Tibial artery (tissue), 4 donors: Measurements from ENCODE around the gene PKP4.

ENCODE experiments used
- DNase-seq, 2 donors: peaks; one replicate each; pipeline ENCODE4 v3.0.0-alpha.2; 2019
- H3K27ac ChIP-seq, 2 donors: fragments of 200-600 bp; sonication (generic) in 1 of 2; 1 replicate in 1 of 2; 2 replicates in 1 of 2; pipeline ENCODE4 v1.5.1; 2018 to 2019; ENCODE audit warnings: mild to moderate bottlenecking in 1 of 2
- H3K27me3 ChIP-seq, 2 donors: fragments of 200-600 bp; sonication (generic) in 1 of 2; one replicate each; pipeline versions ENCODE4 v1.5.1 to v1.6.0; 2016 to 2019
- H3K36me3 ChIP-seq, 3 donors: fragments of 200-600 bp; sonication (generic) in 2 of 3; one replicate each; pipeline ENCODE4 v1.5.1; 2016 to 2019; ENCODE audit warnings: mild to moderate bottlenecking in 2 of 3
- H3K4me1 ChIP-seq, 4 donors: fragments of 200-600 bp; sonication (generic) in 2 of 4; 1 replicate in 3 of 4; 2 replicates in 1 of 4; pipeline ENCODE4 v1.5.1; 2016 to 2019
- H3K4me3 ChIP-seq, 2 donors: fragments of 200-600 bp; sonication (generic) in 1 of 2; 1 replicate in 1 of 2; 2 replicates in 1 of 2; pipeline ENCODE4 v1.5.1; 2018 to 2019; ENCODE audit warnings: mild to moderate bottlenecking in 2 of 2
- H3K9me3 ChIP-seq, 3 donors: fragments of 200-600 bp; sonication (generic) in 1 of 3; one replicate each; pipeline ENCODE4 v1.5.1; 2016 to 2019
- intact Hi-C: fragments of 100-400 bp; cut with DNase I; formaldehyde crosslinking; loops from one replicate; pipeline ENCODE4 v1.15.0; 2023; ENCODE audit warnings: low total_unique reads
- TF ChIP-seq, protein P1 (sequence below), 2 experiments: fragments of 200-600 bp in 1 of 2; fragments of 450-650 bp in 1 of 2; IDR thresholded peaks; one replicate each; pipeline ENCODE4 v1.5.1; 2017 to 2019; ENCODE audit warnings: antibody characterized with exemption in 2 of 2, mild to moderate bottlenecking in 1 of 2, moderate library complexity in 1 of 2

PKP4 gene, protein sequence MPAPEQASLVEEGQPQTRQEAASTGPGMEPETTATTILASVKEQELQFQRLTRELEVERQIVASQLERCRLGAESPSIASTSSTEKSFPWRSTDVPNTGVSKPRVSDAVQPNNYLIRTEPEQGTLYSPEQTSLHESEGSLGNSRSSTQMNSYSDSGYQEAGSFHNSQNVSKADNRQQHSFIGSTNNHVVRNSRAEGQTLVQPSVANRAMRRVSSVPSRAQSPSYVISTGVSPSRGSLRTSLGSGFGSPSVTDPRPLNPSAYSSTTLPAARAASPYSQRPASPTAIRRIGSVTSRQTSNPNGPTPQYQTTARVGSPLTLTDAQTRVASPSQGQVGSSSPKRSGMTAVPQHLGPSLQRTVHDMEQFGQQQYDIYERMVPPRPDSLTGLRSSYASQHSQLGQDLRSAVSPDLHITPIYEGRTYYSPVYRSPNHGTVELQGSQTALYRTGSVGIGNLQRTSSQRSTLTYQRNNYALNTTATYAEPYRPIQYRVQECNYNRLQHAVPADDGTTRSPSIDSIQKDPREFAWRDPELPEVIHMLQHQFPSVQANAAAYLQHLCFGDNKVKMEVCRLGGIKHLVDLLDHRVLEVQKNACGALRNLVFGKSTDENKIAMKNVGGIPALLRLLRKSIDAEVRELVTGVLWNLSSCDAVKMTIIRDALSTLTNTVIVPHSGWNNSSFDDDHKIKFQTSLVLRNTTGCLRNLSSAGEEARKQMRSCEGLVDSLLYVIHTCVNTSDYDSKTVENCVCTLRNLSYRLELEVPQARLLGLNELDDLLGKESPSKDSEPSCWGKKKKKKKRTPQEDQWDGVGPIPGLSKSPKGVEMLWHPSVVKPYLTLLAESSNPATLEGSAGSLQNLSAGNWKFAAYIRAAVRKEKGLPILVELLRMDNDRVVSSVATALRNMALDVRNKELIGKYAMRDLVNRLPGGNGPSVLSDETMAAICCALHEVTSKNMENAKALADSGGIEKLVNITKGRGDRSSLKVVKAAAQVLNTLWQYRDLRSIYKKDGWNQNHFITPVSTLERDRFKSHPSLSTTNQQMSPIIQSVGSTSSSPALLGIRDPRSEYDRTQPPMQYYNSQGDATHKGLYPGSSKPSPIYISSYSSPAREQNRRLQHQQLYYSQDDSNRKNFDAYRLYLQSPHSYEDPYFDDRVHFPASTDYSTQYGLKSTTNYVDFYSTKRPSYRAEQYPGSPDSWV

DNA sequence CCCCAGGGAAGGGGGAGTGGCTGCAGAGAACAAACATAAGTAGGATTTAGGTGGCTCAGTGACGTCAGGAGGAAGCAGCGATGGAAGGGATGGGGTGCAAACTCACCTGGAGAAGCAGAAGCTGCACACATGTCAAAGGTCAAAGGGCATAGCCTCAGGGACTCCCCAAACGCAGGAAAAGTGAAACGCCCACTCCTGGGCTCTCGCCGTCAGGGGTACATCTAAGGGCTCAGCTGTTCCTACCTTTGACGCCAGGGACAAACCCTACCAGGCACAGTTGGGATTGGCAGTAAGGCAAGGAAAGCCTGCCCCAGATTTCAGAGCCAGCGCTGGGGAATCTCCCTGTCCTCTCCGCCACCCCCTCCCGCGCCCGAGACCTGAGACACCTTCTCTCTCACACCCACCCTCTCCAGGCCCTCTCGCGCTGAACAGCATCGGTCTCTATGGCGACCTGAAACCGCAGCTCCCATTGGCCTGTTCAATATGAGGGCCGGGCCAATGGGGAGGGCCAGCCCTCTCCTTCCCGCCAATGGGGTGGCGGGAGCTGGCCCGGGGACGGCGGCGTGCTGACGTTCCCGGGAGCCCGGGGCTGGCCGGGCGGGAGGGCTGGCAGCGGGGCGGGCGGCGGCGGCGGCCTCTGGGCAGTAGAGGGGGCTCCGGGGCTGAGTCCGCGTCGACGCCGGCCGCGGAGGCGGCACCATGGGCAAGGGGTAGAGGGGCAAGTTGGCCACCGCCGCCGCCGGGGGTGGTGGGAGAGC lies at the start of gene PKP4, which contains the start of gene CCDC148:
Gene PKP4 (plus strand): TSS at position 644 of the 758 bp plus-strand sequence. CDS start 76,233 bp downstream, outside the sequence.
Gene CCDC148 (minus strand): TSS at position 445 of the 758 bp plus-strand sequence. CDS start 314 bp downstream, at position 131.
- H3K36me3 ChIP-seq, result no peaks in the 10 kb centered on the region
- no peaks in the 10 kb centered on the region for H3K27me3 ChIP-seq
- DNase-seq, result peak; percentile 88 to 93
- H3K4me1 ChIP-seq, result peaks cover 0 to 20% (median 7%) of the 10 kb centered on the region in 4 donors
- intact Hi-C loops, result no loop called here
- peak within 1 kb of the TSS; percentile 92 to 96 for H3K27ac ChIP-seq
- H3K4me3 ChIP-seq, result peak within 1 kb of the TSS; percentile 89 to 95
- TF ChIP-seq, protein P1, sequence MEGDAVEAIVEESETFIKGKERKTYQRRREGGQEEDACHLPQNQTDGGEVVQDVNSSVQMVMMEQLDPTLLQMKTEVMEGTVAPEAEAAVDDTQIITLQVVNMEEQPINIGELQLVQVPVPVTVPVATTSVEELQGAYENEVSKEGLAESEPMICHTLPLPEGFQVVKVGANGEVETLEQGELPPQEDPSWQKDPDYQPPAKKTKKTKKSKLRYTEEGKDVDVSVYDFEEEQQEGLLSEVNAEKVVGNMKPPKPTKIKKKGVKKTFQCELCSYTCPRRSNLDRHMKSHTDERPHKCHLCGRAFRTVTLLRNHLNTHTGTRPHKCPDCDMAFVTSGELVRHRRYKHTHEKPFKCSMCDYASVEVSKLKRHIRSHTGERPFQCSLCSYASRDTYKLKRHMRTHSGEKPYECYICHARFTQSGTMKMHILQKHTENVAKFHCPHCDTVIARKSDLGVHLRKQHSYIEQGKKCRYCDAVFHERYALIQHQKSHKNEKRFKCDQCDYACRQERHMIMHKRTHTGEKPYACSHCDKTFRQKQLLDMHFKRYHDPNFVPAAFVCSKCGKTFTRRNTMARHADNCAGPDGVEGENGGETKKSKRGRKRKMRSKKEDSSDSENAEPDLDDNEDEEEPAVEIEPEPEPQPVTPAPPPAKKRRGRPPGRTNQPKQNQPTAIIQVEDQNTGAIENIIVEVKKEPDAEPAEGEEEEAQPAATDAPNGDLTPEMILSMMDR (IDR thresholded peaks at IDR 0.05), result peak; percentile 5 to 32
- no peaks in the 10 kb centered on the region for H3K9me3 ChIP-seq

DNA sequence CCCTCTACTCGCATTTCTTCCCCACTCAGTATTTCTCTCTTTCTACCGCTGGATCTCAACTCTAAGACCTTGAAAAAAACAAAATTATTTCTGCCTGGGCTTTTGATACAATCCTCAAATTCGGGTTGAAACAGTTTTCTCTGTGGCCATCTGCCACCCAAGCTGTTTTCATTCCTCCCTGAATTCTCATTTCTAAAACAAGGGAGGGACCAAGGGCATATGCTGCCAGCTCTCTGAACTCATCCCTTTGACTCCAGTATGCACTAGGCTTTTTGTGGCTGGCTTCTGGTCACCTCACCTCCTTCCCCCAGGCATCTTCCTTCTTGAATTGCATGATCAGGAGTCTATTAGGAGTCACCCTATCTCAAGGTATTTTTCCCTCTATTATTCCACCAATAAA lies 49.7 kb upstream of the PKP4 start:
- Histone ChIP-seq H3K27ac (no peak overlapping the region), H3K4me1 (no peaks in the 10 kb centered on the region)
- DNase-seq, result no peak

DNA sequence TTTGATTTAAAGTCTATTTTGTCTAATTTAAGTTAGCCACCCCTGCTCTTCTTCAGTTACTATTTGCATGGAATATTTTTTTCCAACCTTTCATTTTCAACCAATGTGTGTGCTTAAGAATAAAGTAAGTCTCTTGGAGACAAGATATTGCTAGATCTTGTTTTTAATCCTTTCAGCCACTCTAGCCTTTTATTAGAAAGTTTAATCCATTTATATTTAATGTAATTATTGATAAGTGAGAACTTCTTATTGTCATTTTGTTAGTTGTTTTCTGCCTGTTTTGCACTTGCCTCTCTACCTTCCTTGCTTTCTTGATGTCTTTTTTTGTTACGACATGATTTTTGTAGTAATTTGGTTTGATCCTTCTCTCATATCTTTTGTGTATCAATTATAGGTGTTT lies 46.6 kb upstream of the PKP4 start:
- TF ChIP-seq, protein P1 (IDR thresholded peaks at IDR 0.05), result no peak
- no peak overlapping the region for H3K4me3 ChIP-seq
- no peak overlapping the region for H3K27ac ChIP-seq
- DNase-seq, result no peak
- no peaks in the 10 kb centered on the region for H3K27me3 ChIP-seq
- peaks cover 0 to 7% (median 0%) of the 10 kb centered on the region in 3 donors for H3K36me3 ChIP-seq
- intact Hi-C loops, result no loop called here
- H3K9me3 ChIP-seq, result peaks cover 0 to 12% (median 8%) of the 10 kb centered on the region in 3 donors
- no peaks in the 10 kb centered on the region for H3K4me1 ChIP-seq

More for the DNA sequence above, 49.7 kb upstream of the PKP4 start:
- Histone ChIP-seq H3K27me3 (no peaks in the 10 kb centered on the region), H3K36me3 (peaks cover 0 to 7% (median 0%) of the 10 kb centered on the region in 3 donors), H3K4me3 (no peak overlapping the region), H3K9me3 (peaks cover 0 to 10% (median 8%) of the 10 kb centered on the region in 3 donors)
- intact Hi-C loops, result no loop called here
- TF ChIP-seq, protein P1 (IDR thresholded peaks at IDR 0.05), result no peak

DNA sequence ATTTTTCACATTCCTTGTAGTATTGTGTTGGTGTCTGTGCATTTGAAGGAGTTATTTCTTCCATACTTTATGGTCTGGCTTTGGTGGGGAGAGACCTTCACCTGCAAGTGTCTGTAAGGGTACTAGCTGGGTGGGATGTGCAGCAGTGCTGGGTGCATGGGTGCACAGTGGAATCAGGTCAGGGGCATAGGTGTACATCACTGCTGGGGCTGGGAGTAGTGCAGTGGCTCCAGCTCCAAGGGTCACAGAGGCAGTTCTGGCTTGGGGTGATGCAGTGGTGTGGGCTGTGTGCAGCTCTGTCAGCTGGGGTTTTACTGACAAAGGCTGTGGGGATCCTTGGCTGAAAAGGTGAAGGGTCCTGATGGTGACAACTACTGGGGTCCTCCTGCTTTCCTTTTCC lies 45.0 kb upstream of the PKP4 start:
- Histone ChIP-seq H3K4me1 (no peaks in the 10 kb centered on the region), H3K4me3 (no peak overlapping the region), H3K36me3 (peaks cover 0 to 7% (median 0%) of the 10 kb centered on the region in 3 donors), H3K9me3 (peaks cover 0 to 22% (median 18%) of the 10 kb centered on the region in 3 donors), H3K27ac (no peak overlapping the region), H3K27me3 (no peaks in the 10 kb centered on the region)
- intact Hi-C loops, result no loop called here
- no peak for DNase-seq
- TF ChIP-seq, protein P1 (IDR thresholded peaks at IDR 0.05), result no peak
